HG02678 (cell line): Measurements from ENCODE around the gene KLHDC10.
"Not testable (repeated sequence)": the region's sequence is repeated elsewhere in the genome, so short reads cannot be mapped to it uniquely, and the experiment has no call there.

Source experiments
- ATAC-seq: cut with Tn5 transposase; IDR thresholded peaks from one replicate; pipeline ENCODE4 v1.9.1; 2021; ENCODE audit warnings: mild to moderate bottlenecking, moderate library complexity; ENCODE audit not compliant: unreplicated experiment

The KLHDC10 gene

DNA sequence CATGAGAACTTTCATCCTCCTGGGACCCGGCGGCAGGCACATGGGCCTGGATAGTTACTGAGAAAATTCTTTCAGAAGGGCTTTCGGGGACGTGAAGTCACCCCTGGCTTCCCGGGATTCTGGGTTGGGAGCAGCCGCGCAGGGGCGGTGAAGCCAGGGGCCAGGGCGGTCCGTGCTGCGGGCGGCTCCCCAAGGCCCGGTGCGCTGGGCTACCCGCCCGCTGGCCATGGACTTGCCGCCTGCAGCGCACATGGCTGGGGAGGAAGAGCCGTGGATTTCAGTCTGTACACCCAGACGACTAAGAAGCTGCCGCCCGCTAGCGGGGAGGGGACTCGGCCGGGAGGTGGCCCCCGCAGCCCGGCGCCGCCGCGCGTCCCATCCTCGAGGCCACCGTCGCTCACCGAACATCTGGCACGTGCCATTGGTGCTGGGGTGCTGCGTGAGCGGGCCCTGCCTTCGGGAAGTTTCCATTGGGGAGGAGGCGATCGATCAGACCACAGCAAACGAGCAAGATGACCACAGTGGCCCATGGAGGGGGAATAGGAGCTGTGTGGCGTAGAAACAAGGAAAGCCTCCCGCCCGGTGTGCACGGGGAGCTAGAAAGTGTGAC, 70.3 kb downstream of the KLHDC10 start:
- ATAC-seq: no peak

DNA sequence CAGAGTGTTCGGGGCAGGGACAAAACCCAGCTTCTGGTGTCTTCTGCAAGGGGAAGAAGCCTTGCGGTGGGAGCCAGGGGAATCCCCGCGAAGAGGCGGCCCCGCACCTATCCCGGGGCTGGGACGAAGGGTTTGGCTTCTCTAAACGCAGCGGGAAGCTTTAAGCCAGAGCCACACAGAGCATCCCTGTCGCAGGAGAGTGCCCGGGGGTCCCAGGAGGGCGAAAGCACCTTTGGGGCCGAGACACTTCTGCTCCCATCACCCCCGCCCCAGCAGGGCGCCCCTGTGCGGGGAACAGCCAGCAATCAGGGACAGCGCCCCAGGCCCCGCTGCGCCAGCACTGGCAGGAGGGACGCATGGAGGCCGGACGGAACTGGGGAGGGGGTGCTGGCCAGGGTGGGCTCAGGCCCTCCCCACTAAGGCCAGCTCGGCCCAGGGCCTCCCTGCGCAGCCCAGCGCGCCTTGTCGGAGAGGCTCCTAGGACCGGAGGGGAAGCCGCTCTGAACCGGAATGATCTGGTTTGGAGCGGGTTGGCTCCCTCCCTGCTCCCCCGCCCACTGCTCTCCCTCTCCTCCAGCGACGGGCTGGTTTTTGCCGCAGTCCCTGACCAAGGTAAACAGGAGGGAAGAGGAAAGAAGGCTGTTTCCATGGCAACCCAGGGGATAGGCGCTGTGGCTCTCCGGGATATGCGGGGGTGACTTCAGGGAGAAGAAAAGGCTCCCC, 71.0 kb downstream of the KLHDC10 start:
- ATAC-seq: peak; percentile 70

DNA sequence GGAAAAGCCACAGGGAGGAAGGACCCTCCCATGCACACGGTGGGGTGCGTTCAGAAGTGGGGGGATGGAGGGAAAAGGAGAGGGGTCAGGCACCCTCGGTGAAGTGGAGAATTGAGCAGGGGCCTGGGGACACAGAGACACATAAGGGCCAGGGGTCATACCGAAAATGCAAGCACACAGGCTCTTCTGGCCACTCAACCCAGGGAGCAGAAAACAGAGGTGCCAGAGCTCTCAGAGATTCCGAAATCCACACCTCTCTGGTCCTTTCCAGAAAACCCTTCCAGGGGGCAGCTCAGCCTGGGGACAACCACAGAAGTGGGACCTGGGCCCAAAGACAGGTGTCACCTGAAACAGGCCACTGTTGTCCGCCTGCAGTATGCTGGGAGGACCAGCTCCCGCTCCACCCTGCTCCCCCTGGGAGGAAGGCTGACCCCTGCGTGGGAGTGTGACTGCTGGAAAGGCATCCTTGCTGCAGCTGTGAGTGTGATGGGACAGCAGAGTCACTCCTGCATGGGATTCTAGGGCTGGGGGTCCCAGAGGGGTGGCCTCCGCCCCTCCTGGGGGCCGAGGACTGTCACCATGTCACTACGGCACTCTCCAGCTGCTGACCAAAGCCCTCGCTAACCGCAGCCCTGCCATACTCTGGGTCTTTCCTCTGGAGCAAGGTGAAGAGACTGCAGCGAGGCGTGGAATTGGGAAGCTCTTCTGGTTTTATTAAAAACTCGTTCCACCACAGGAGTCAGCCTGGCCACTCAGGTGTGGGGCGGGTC, 71.7 kb downstream of the KLHDC10 start:
- no peak for ATAC-seq

DNA sequence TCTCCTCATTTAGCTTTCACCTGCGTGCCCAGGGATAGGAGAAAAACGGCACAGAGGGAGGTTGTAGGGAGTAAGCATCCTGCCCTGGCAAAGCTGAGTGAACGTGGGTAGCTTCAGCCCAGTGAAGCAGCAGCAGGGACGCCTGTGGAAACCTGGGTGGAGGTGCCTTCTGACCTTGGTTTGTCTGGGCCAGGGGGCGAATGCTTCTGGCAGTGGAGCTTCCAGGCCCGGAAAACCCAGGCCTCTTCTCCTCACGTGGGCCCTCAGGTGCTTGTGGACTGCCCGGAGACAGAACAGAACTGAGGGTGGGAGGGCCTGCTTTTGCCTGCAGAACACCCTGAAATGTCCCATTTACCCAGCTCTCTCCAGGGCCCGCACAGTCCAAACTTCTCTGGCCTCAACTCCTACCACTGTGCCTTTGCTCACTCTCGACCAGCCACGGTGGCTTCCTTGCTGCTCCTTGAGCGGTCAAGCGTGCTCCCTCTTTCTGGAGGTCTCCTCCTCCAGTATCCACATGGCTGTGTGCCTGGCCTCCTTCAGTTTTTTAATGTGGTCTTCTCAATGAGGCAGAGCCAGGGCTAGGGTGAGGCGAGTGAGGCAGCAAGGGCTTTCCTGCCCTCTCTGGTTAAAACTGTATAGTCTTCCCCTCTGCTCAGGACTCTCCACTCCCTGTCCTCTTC, 72.5 kb downstream of the KLHDC10 start:
- ATAC-seq: no peak

DNA sequence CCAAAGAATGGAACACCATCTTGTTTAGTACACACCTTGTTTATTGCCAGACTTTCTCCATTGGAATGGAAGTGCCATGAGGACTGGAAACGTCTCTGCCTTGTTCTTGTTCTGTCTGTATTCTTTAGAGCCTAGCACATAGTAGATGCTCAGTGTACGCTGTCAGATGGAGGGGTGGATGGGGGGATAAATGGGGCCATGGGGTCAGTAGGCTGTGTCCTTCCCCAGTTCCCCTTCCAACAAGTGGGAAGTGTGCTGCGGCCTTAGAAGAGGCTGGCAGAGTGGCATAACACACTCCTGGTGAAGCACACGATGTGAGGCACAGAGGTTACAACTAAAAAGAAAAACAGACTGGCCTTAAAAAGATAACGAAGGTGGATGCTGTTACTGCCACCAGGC, 73.0 kb downstream of the KLHDC10 start:
- no peak for ATAC-seq

DNA sequence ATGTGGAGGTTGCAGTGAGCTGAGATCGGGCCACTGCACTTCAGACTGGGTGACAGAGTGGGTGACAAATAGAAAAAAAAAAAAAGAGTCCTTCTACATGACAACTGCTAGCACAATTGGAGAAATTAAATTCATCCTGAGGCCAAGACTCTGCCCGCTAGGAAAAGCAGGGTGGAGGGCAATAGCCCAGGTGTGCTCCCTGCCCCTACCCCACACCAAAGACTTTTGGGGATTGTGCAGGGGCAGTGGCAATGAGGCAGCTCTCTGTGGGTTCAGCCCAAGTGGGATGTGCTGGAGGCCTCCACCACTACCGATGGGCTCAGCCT, 73.6 kb downstream of the KLHDC10 start:
- ATAC-seq: no peak

DNA sequence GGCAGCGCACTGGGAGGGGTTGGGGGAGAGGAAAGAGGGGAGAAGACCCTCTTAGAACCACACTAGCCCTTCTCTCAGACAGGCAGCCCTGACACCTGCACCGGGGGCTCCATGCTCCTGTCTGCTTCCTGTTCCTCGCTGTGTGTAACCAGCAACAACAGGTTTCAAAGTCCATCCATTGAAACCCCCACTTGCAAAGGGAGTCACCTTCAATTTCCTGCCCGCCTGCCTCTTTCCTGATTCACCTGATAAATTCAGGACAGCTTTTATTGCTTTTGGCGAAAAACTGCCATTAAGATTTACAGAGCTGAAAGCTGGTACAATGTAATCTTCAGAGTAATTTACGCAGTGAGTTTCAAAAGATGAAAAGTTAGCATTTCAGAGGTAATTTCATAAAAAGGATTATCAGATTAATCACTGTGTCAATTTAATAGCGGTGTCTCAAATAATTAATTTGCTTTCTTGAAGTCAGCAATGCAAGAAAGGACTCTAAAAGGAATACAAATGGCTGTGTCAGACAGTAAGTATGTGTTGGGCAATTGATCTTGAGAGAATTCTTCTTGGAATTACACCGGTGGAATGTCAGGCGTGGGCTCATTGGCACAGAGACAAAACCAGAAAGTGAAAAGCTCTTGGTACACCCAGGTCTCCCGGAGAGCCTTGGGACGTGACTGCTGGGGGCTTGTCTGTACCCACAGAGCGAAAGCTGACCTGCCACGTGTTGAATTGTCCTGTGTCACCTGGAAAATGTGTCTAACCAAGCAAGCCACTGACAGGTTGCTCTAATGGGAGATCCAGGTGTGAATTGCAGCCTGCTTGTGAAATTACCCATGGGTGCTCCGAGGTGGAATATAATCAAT, 74.2 kb downstream of the KLHDC10 start:
- no peak for ATAC-seq

DNA sequence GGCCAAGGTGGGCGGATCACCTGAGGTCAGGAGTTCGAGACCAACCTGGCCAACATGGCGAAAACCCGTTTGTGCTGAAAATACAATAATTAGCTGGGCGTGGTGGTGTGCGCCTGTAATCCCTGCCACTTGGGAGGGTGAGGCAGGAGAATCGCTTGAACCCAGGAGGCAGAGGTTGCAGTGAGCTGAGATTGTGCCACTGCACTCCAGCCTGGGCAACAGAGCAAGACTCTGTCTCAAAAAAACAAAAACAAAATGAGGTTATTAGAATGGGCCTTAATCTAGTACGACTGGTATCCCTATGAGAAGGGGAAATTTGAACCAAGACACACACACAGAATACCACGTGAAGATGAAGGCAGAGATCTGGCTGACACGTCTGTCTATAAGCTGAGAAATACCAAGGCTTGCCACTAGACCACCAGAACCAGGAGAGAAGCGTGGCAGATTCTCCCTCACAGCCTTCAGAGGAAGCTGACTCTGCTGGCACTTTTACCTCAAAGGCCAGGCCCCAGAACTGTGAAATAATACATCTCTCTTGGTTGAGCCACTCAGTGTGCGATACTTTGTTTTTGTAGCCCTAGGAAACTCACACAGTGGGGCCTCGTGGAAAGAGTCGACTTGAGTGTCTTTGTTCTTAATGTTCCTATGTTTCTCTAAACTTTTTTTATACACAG, 75.2 kb downstream of the KLHDC10 start:
- ATAC-seq: no peak

DNA sequence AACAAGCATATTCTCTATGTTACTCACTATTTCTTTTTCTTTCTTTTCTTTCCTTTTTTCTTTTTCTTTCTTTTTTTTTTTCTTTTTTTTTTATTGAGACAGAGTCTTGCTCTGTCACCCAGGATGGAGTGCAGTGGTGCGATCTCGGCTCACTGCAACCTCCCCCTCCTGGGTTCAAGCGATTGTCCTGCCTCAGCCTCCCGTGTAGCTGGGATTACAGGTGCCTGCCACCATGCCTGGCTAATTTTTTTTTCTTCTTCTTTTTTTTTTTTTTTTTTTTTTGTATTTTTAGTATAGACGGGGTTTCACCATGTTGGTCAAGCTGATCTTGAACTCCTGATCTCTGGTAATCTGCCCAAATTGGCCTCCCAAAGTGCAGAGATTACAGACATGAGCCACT, 75.8 kb downstream of the KLHDC10 start:
- ATAC-seq: not testable (repeated sequence)

DNA sequence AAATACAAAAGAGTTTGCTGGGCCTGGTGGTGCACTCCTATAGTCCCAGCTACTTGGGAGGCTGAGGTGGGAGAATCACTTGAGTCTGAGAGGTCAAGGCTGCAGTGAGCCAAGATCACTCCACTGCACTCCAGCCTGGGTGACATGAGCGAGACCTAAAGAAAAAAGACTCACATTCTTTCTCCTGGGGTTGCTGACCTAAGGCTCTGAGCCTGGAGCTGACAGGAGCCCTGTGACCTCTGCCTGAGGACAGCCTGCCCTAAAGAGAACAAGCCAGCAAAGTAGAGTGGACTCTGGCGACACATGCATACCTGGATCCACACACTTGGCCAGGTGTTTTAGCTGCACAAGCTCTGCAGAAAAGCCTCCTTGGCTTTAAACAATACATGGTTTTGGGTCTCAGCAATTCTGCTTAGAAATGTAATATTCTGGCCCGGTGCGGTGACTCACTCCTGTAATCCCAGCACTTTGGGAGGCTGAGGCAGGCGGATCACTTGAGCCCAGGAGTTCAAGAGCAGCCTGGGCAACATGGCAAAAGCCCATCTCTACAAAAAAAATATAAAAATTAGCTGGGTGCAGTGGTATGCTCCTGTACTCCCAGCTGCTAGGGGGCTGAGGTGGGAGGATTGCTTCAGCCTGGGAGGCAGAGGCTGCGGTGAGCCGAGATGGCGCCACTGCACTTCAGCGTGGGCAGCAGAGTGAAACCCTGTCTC, 76.5 kb downstream of the KLHDC10 start:
- ATAC-seq: no peak

DNA sequence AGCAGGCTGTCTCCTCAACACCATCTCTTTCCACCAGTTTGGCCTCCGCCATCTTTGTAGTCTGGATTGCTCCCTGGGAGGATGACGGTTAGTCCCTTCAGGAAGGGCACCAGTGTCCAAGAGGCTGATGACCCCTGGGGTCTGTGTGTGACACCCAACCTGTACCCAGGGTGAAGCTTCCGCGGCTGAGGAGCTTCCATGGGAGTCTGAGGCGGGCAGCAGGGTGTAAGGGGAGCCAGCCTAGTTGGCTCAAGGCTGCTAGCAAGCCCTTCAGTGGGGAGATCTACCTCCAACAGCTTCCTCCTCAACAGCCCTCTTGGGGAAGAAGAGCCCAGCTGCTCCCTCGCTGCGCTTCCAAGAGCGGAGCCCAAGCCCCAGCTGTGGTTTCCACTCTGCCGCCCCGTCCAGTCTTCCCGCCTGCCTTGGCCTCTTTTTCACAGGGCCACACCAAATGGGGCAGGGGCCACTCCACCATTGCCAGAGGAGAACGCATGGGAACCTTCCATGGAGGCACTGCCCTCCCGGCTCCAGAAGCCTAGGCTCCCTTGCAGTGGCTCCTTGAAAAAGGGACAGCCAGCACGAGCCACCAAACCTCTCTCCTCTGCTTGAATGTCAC, 77.5 kb downstream of the KLHDC10 start:
- no peak for ATAC-seq

DNA sequence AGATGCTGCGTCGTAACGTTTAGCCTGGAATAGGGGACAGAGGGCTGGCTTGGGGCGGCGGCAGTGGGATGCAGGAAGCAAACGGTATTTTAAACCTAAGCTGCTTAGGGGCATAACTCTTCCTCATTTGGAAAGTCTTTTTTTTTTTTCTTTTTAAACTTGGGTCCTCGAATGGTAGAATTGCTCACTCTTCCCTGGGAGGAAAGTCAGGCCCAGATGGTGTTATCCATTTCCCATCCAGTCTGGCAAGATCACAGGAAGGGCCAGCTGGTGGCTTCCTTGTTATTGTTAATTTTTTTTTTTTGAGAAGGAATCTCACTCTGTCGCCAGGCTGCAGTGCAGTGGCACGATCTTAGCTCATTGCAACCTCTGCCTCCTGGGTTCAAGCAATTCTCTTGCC, 78.2 kb downstream of the KLHDC10 start:
- no peak for ATAC-seq

DNA sequence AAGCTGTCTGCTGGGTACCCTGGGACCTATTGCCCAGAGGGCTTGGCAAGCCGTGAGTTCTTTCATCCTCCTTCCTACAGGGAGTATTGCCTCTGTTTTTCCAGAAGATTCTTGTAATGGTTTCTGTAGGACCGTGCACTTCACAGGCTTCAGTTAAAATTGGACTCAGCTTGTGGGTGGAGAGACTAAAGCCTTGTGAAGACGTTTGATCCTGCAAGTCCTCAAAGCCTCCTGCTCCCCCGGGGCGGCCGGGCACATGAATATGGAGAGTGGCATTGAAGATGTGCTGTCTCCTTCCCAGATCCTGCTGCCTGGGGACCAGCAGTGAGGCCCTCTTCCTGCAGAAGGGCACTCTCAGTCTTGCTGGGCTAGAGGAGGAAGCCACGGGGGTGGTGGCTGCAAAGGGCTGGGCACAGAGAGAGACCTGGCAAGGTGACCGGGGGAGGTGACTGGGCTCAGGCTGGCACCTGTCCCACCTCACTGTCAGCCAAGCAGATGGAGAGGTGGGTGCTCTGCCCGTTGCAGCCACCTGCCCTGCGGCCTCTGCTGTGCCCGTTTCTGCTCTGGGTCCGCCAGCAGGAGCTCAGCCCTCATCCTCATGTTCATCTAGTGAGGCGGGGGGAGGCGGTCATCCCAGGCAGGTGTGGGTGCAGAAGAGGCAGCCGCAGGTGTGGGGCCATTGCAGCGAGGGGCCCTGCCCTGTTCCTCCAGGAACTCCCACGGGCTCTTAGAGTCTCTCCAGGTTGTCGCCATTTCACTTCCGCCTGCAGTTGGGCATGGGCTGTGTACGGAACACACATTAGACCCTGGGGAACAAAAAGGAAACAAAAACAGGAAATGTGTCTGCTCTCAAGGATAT, 79.2 kb downstream of the KLHDC10 start:
- peak; percentile 63 for ATAC-seq

DNA sequence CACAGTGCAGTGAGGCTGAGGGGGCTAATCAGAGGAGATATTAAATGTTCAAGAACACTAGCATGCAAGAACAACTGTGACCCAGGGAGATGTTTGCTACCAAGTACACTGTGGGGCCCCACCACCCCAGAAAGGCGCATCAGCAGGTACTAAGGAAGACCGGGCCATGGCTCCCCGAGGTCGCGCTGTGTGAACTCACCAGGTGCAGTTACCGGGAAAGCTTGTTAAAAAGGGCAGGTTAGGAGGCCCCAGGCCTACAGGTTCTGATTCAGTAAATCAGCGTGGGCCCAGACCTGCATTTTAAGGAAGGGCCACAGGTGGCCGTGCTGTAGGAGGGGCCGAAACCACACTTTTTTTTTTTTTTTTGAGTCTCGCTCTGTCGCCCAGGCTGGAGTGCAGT, 80.3 kb downstream of the KLHDC10 start:
- no peak for ATAC-seq

DNA sequence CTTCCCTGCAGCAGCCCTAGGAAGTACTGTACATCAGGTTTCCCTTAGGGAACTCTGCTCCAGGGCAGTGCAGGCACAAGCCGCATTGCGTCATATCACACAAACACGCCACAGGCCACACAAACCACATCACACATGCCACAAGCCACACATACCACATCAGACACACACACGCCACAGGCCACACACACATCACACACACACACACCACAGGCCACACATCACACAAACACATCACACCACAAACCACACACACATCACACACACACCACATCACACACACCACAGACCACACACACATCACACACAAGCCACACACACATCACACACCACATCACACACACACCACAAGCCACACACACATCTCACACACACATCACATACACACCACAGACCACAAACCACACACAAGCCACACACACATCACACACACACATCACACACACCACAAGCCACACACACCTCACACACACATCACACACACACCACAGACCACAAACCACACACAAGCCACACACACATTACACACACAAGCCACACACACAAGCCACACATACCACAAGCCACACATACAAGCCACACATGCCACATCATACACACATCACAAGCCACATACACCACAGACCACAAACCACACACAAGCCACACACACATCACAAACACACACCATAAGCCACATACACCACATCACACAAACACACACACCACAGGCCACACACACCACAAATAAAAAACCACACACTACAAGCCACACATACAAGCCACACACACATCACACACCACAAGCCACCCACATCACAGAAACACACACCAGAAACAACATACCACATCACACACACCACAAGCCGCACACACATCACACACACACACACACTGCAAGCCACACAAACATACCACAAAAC, 81.5 kb downstream of the KLHDC10 start:
- no peak for ATAC-seq

DNA sequence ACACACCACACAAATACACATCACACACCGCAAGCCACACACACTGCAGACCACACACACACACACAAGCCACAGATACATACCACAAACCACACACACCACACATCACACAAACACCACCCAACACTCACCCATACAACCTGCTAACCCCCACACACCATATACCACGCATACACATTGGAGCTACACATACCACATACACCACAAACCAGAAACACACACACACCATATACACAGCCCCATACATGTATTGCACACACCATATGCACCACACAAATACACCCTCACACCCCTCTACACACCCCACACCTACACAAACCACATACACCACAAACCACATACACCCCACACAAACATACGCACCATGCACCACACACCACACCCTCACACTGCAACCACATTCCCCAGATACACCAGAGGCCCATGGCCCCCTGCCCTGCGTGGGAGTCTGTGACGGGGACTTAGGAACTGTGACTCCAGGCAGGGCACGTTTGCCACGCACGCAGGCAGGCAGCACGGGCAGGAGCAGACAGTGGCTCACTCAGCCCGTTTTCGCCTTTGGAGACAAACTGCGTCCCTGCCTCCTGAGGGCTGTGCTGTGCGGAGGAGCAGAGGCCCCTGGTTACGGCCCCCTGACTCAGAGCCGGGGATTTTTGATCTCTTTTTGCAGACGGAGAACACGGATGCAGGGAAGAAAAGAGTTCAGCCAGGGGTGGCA, 82.3 kb downstream of the KLHDC10 start:
- no peak for ATAC-seq
